Measurements from ENCODE around the gene HOXA7. TPM values are rescaled to one million over a fixed set of nuclear protein-coding genes. Genes with fewer than 3 reads are reported as not detected.

Gene HOXA7
- total RNA-seq, 1 experiment from 2014 or later = 2.6 TPM

GRCh38 chr7:27197137-27198042, 40.9 kb upstream of the HOXA7 start:
- peak overlapping the region; percentile 99 for H3K4me2 ChIP-seq (ENCODE audit: low read length)
- no peaks in the 10 kb centered on the region for H3K9me3 ChIP-seq (ENCODE audit: low read length)
- H3F3A ChIP-seq (ENCODE audit: low read length, unreplicated experiment) = no peaks in the 10 kb centered on the region
- DNase-seq (peak; percentile 39), ATAC-seq (no peak)
- H3K27ac ChIP-seq (ENCODE audit: low read length) = peak overlapping the region; percentile 53
- CTCF ChIA-PET = no interaction called here
- H4K20me1 ChIP-seq (ENCODE audit: low read length) = peaks cover 12% of the 10 kb centered on the region; the same call in 1 of the 2 replicates
- H3K79me2 ChIP-seq (ENCODE audit: low read length) = peaks cover 95% of the 10 kb centered on the region
- H3K4me1 ChIP-seq (ENCODE audit: insufficient read depth, low read length) = peaks cover 16% of the 10 kb centered on the region
- no peak overlapping the region for H2AFZ ChIP-seq (ENCODE audit: low read length)
- POLR2A ChIA-PET (ENCODE audit: unreplicated experiment) = no interaction called here
- 0 out of 2 replicates have a peak, but pooled peaks cover 6% of the 10 kb centered on the region for H3K36me3 ChIP-seq (ENCODE audit: low read depth, low read length)
- intact Hi-C loops (cut with micrococcal nuclease) = loop anchor here (2.0 to 5.0 kb wide), 5 partner anchors 379 to 895 kb away; partner anchors contain the start of genes HIBADH and TAX1BP1
- TSS peak; percentile 41 for BruUV-seq (replicated peaks)
- peak overlapping the region; percentile 91 for H3K4me3 ChIP-seq (ENCODE audit: low read length)
- no peaks in the 10 kb centered on the region for H3K9me2 ChIP-seq (replicated peaks; ENCODE audit: low read length)
- TF ChIP-seq CTCF (conservative IDR thresholded peaks at IDR 0.05; ENCODE audit: low read depth, low read length) (no peak), EZH2phosphoT487 (IDR thresholded peaks at IDR 0.05; ENCODE audit: borderline replicate concordance, low read length) (no peak), EZH2 (IDR thresholded peaks at IDR 0.05; ENCODE audit: low read length, unreplicated experiment) (no peak)
- H3K9ac ChIP-seq (ENCODE audit: low read length) = peak overlapping the region; percentile 97
- H3K27me3 ChIP-seq (ENCODE audit: low read length) = no peaks in the 10 kb centered on the region

GRCh38 chr7:27196287-27196767, 39.9 kb upstream of the HOXA7 start:
- no peak overlapping the region for H2AFZ ChIP-seq (ENCODE audit: low read length)
- H3K4me2 ChIP-seq (ENCODE audit: low read length) = peak overlapping the region; percentile 99
- H3K9me2 ChIP-seq (replicated peaks; ENCODE audit: low read length) = no peaks in the 10 kb centered on the region
- DNase-seq = peak; percentile 89
- CTCF ChIA-PET = interaction anchor here (0.6 to 2.1 kb wide), 19 partner anchors 9 to 865 kb away, joined by 3 to 35 read pairs (median 4); partner anchors contain the start of gene TAX1BP1
- H3K27me3 ChIP-seq (ENCODE audit: low read length) = no peaks in the 10 kb centered on the region
- no TSS peak for BruUV-seq (replicated peaks)
- intact Hi-C loops (cut with micrococcal nuclease) = loop anchor here (1.0 to 5.0 kb wide), 9 partner anchors 380 to 896 kb away; partner anchors contain the start of genes HIBADH and TAX1BP1
- H3K4me3 ChIP-seq (ENCODE audit: low read length) = peak overlapping the region; percentile 91
- TF ChIP-seq EZH2phosphoT487 (IDR thresholded peaks at IDR 0.05; ENCODE audit: borderline replicate concordance, low read length) (no peak), CTCF (conservative IDR thresholded peaks at IDR 0.05; ENCODE audit: low read depth, low read length) (peak; percentile 91)
- no peaks in the 10 kb centered on the region for H3F3A ChIP-seq (ENCODE audit: low read length, unreplicated experiment)
- peaks cover 14% of the 10 kb centered on the region for H3K4me1 ChIP-seq (ENCODE audit: insufficient read depth, low read length)
- ATAC-seq = no peak
- H3K27ac ChIP-seq (ENCODE audit: low read length) = peak overlapping the region; percentile 21; the same call in 1 of the 2 replicates
- peaks cover 95% of the 10 kb centered on the region for H3K79me2 ChIP-seq (ENCODE audit: low read length)
- POLR2A ChIA-PET (ENCODE audit: unreplicated experiment) = interaction anchor here (0.6 kb wide), 5 partner anchors 20 to 841 kb away, joined by 3 to 7 read pairs (median 4); no protein-coding TSS in a partner anchor
- peaks cover 12% of the 10 kb centered on the region; the same call in 1 of the 2 replicates for H4K20me1 ChIP-seq (ENCODE audit: low read length)
- no peaks in the 10 kb centered on the region for H3K9me3 ChIP-seq (ENCODE audit: low read length)
- 0 out of 2 replicates have a peak, but pooled peaks cover 6% of the 10 kb centered on the region for H3K36me3 ChIP-seq (ENCODE audit: low read depth, low read length)
- peak overlapping the region; percentile 97 for H3K9ac ChIP-seq (ENCODE audit: low read length)

Data from PC-3 (cell line).